ENCODE measurements around the gene SOBP. TPM values are rescaled to one million over a fixed set of nuclear protein-coding genes. Genes with fewer than 3 reads are reported as not detected.

SOBP gene
- polyA plus RNA-seq, 2 of the 4 experiments (the other 2 are of a cell fraction), result 0.18 to 0.53 TPM

DNA sequence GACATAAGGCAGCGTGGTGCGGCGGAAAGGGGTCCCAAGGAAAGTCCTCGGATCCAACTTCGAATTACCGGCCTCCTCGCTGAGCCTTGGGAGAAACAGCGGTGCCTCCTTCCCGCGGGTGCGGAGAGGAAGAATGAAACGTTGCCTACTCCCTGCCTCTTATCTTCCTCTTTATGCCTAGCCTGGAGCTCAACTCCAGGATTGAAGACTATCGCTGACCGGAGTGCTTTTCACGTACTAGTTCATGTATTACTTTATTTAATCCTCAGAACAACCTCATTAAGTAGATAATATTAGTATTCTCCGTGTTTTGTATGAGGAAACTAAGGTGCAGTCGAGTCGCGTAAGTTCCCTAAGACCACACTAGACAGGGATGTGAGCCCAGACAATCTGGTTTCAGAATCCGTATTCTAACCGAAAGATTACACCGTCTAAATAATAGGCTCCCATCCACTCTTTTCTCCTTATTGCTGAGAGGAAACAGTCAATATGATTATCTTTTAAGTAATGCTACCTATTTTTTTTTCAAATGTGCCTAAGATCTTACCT, 29.8 kb upstream of the SOBP start:
- Histone ChIP-seq H3K27ac (peak overlapping the region; percentile 88 to 93), H3K9me3 (no peaks in the 10 kb centered on the region), H3K4me3 (peak overlapping the region; percentile 85), H3K4me2 (peak overlapping the region; percentile 68), H3K4me1 (peaks cover 6% of the 10 kb centered on the region; the same call in 1 of the 3 replicates)
- FAIRE-seq, result no peak
- TF ChIP-seq MAX (IDR thresholded peaks at IDR 0.05) (no peak), BHLHE40 (IDR thresholded peaks at IDR 0.05; ENCODE audit: low read depth, low read length) (no peak), HOXA7 (CRISPR knock-in tag; IDR thresholded peaks at IDR 0.05) (no peak), MAZ (IDR thresholded peaks at IDR 0.05; ENCODE audit: borderline replicate concordance, low read depth, low read length) (no peak), PHF8 (IDR thresholded peaks at IDR 0.05; ENCODE audit: borderline replicate concordance, low read depth) (no peak), ZSCAN20 (CRISPR knock-in tag; IDR thresholded peaks at IDR 0.05) (no peak), MYC (IDR thresholded peaks at IDR 0.05; ENCODE audit: borderline replicate concordance, low read length) (no peak), RARB (CRISPR knock-in tag; IDR thresholded peaks at IDR 0.05) (no peak), ZFP36 (IDR thresholded peaks at IDR 0.05; ENCODE audit: borderline replicate concordance, partially characterized antibody) (no peak), TP53 (CRISPR knock-in tag; IDR thresholded peaks at IDR 0.05) (no peak), TFCP2L1 (CRISPR knock-in tag; IDR thresholded peaks at IDR 0.05) (no peak), CBX8 (IDR thresholded peaks at IDR 0.05) (no peak), RAD21 (conservative IDR thresholded peaks at IDR 0.05 in 1 of 2, IDR thresholded peaks at IDR 0.05 in 1 of 2) (no peak), CHD4 (IDR thresholded peaks at IDR 0.05; ENCODE audit: borderline replicate concordance) (no peak), GATA3 (IDR thresholded peaks at IDR 0.05; ENCODE audit: borderline replicate concordance) (no peak)
- TF ChIP-seq, protein P1, sequence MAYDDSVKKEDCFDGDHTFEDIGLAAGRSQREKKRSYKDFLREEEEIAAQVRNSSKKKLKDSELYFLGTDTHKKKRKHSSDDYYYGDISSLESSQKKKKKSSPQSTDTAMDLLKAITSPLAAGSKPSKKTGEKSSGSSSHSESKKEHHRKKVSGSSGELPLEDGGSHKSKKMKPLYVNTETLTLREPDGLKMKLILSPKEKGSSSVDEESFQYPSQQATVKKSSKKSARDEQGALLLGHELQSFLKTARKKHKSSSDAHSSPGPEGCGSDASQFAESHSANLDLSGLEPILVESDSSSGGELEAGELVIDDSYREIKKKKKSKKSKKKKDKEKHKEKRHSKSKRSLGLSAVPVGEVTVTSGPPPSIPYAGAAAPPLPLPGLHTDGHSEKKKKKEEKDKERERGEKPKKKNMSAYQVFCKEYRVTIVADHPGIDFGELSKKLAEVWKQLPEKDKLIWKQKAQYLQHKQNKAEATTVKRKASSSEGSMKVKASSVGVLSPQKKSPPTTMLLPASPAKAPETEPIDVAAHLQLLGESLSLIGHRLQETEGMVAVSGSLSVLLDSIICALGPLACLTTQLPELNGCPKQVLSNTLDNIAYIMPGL (CRISPR knock-in tag; IDR thresholded peaks at IDR 0.05; ENCODE audit: borderline replicate concordance), result no peak
- TF ChIP-seq, protein P2, sequence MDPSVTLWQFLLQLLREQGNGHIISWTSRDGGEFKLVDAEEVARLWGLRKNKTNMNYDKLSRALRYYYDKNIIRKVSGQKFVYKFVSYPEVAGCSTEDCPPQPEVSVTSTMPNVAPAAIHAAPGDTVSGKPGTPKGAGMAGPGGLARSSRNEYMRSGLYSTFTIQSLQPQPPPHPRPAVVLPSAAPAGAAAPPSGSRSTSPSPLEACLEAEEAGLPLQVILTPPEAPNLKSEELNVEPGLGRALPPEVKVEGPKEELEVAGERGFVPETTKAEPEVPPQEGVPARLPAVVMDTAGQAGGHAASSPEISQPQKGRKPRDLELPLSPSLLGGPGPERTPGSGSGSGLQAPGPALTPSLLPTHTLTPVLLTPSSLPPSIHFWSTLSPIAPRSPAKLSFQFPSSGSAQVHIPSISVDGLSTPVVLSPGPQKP (IDR thresholded peaks at IDR 0.05; ENCODE audit: low read depth, low read length), result no peak
- peak in 1 of 2 experiments; percentile 20; a peak in 1 of 6 replicates for ATAC-seq
- DNase-seq (ENCODE audit: low read depth in 1 of 2, low spot score in 1 of 2), result no peak
- POLR2A ChIA-PET, result interaction anchor here (1.0 to 1.4 kb wide), 4 partner anchors 9 to 142 kb away, joined by 3 to 10 read pairs (median 4); no protein-coding TSS in a partner anchor
- WGBS (ENCODE audit: missing lambda C conversion rate), result 56% methylated on average over 20 of the region's 22 CpGs
- CTCF ChIA-PET, result interaction anchor here (0.5 to 1.6 kb wide), 10 partner anchors 11 to 586 kb away, joined by 3 to 5 read pairs (median 3); no protein-coding TSS in a partner anchor

GRCh38 chr6:107466062-107466461, 23.9 kb upstream of the SOBP start:
- WGBS (ENCODE audit: missing lambda C conversion rate), result 90% methylated on average over 1 of the region's 1 CpG
- POLR2A ChIA-PET, result no interaction called here

More at GRCh38 chr6:107466062-107466461, 23.9 kb upstream of the SOBP start:
- ATAC-seq (no peak), FAIRE-seq (no peak), DNase-seq (ENCODE audit: low read depth in 1 of 2, low spot score in 1 of 2) (no peak)
- Histone ChIP-seq H3K4me2 (no peak overlapping the region), H3K4me1 (no peaks in the 10 kb centered on the region), H3K9me3 (no peaks in the 10 kb centered on the region), H3K27ac (no peak overlapping the region), H3K4me3 (no peak overlapping the region)
- no peak for TF ChIP-seq EHF (CRISPR knock-in tag; IDR thresholded peaks at IDR 0.05)
- TF ChIP-seq POLR2AphosphoS2 (conservative IDR thresholded peaks at IDR 0.05; ENCODE audit: low read length), result no peak
- no peak for TF ChIP-seq PBX3 (IDR thresholded peaks at IDR 0.05)
- TF ChIP-seq EP300 (IDR thresholded peaks at IDR 0.05), result no peak
- no peak for TF ChIP-seq GATA3 (IDR thresholded peaks at IDR 0.05; ENCODE audit: borderline replicate concordance)
- TF ChIP-seq RAD21 (conservative IDR thresholded peaks at IDR 0.05 in 1 of 2, IDR thresholded peaks at IDR 0.05 in 1 of 2), result no peak
- no peak for TF ChIP-seq ZNF302 (CRISPR knock-in tag; IDR thresholded peaks at IDR 0.05)
- TF ChIP-seq, protein P2 (IDR thresholded peaks at IDR 0.05; ENCODE audit: low read depth, low read length), result no peak
- TF ChIP-seq E2F6 (IDR thresholded peaks at IDR 0.05; ENCODE audit: borderline replicate concordance, low read depth), result no peak
- TF ChIP-seq, protein P3, sequence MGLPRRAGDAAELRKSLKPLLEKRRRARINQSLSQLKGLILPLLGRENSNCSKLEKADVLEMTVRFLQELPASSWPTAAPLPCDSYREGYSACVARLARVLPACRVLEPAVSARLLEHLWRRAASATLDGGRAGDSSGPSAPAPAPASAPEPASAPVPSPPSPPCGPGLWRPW (IDR thresholded peaks at IDR 0.05), result no peak
- no peak for TF ChIP-seq HEYL (CRISPR knock-in tag; IDR thresholded peaks at IDR 0.05)
- no peak for TF ChIP-seq POLR2A (IDR thresholded peaks at IDR 0.05; ENCODE audit: low read length)
- CTCF ChIA-PET, result no interaction called here

Data from A549 (cell line).